22Rv1 (cell line): ENCODE data around the gene DEFB119.

Experiments
- H3K27ac ChIP-seq: fragments of 450-650 bp; 2 replicates; pipeline ENCODE4 v1.5.1; 2017
- CTCF ChIP-seq: fragments of 450-650 bp; IDR thresholded peaks from 2 replicates; pipeline ENCODE4 v1.5.1; 2017; ENCODE audit warnings: mild to moderate bottlenecking
- ZFX ChIP-seq: fragments of 450-650 bp; IDR thresholded peaks from 2 replicates; pipeline ENCODE4 v1.6.1; 2017; ENCODE audit warnings: antibody characterized with exemption, borderline replicate concordance

Gene DEFB119

GRCh38 chr20:31363295-31363694 is 27.1 kb downstream of the DEFB119 start:
- TF ChIP-seq CTCF: no peak
- TF ChIP-seq ZFX: no peak
- no peak overlapping the region for H3K27ac ChIP-seq

DNA sequence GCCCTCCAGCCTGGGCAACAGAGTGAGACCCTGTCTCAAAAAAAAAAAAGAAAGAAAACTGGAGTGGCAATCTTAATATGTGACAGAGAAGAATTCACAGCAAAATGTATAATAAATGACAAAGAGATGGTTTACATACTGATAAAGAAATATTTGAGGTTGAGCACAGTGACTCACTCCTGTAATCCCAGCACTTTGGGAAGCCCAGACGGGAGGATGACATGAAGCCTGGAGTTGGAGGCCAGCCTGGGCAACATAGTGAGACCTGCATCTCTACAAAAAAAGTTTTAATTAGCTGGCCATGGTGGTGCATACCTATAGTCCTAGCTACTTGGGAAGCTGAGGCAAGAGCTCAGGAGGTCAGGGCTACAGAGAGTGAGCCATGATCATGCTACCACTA is 34.4 kb downstream of the DEFB119 start:
- H3K27ac ChIP-seq: no peak overlapping the region
- TF ChIP-seq ZFX (no peak), CTCF (no peak)

DNA sequence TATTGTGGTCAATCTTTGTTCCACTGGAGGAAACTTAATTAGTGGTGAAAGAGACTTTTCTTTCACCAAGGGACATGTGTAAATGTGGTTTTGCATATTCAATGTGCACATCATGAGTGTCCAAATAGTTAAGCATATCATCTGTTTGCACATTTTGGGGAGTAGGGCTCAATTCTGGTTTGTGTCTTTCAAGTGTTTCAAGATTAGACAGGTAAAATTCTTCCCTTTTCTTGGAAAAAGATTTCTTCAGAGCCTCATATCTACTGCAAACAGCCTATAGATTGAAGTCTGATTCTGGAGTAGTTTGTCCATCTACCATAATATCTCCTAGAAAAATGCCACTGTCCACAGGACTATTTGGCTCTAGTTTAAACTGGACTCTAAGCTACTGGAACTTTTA is 48.9 kb downstream of the DEFB119 start:
- TF ChIP-seq CTCF (no peak), ZFX (no peak)
- H3K27ac ChIP-seq: no peak overlapping the region

GRCh38 chr20:31330893-31331292 is 59.5 kb downstream of the DEFB119 start:
- TF ChIP-seq ZFX (no peak), CTCF (no peak)
- no peak overlapping the region for H3K27ac ChIP-seq
